Dermis microvascular lymphatic vessel endothelial cell (primary cell): Measurements from ENCODE around the gene ELANE. TPM values are rescaled to one million over a fixed set of nuclear protein-coding genes. Genes with fewer than 3 reads are reported as not detected.
A peak's percentile ranks its signal among the peaks of the same experiment; 100 is the strongest.
"Not testable (repeated sequence)": the region's sequence is repeated elsewhere in the genome, so short reads cannot be mapped to it uniquely, and the experiment has no call there.

ENCODE experiments used
- DNase-seq, 2 donors: peaks; one replicate each; pipeline versions ENCODE4 v3.0.0 to v3.0.0-alpha.2; 2010; ENCODE audit warnings: low read depth in 2 of 2
- total RNA-seq: library from RNA; depleted of rRNA; stranded (reverse); fragments of >200 nt; gene quantifications from 2 replicates; pipeline ENCODE4 v1.2.1, GENCODE V29; 2014

Gene ELANE
- total RNA-seq, 1 donor from 2014 or later, result not detected

DNA sequence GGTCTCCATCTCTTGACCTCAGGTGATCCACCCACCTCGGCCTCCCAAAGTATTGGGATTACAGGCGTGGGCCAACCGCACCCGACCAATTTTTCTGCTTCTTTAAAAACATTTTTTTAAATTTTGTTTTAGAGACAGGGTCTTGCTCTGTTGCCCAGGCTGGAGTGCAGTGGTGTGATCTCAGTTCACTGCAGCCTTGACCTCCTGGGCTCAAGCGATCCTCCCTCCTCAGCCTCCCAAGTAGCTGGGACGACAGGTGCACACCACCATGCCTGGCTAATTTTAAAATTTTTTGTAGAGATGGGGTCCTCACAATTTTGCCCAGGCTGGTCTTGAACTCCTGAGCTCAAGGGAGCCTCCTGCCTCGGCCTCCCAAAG lies 9.3 kb upstream of the ELANE start:
- DNase-seq, result not testable (repeated sequence)

- no peak for DNase-seq
Measured at GRCh38 chr19:843180-843835, 8.8 kb upstream of the ELANE start.

- no peak for DNase-seq
Measured at GRCh38 chr19:843836-844545, 8.1 kb upstream of the ELANE start.

- no peak for DNase-seq
Measured at GRCh38 chr19:844546-844971, 7.5 kb upstream of the ELANE start.

GRCh38 chr19:845707-846521 lies 6.2 kb upstream of the ELANE start:
- DNase-seq, result no peak

GRCh38 chr19:848386-848921 lies 3.6 kb upstream of the ELANE start:
- DNase-seq, result no peak

DNA sequence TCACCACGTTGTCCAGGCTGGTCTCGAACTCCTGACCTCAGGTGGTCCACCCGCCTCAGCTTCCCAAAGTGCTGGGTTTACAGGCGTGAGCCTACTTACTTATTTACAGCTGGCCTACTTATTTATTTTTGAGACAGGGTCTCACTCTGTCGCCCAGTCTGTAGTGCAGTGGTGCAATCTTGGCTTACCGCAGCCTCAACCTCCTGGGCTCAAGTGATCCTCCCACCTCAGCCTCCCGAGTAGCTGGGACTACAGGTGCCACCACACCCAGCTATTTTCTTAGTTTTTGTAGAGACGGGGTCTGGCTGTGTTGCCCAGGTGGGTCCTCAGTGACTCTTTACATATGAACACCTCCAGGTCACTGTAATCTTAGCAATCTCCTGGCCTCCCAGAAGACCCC lies 2.9 kb upstream of the ELANE start:
- not testable (repeated sequence) for DNase-seq

DNA sequence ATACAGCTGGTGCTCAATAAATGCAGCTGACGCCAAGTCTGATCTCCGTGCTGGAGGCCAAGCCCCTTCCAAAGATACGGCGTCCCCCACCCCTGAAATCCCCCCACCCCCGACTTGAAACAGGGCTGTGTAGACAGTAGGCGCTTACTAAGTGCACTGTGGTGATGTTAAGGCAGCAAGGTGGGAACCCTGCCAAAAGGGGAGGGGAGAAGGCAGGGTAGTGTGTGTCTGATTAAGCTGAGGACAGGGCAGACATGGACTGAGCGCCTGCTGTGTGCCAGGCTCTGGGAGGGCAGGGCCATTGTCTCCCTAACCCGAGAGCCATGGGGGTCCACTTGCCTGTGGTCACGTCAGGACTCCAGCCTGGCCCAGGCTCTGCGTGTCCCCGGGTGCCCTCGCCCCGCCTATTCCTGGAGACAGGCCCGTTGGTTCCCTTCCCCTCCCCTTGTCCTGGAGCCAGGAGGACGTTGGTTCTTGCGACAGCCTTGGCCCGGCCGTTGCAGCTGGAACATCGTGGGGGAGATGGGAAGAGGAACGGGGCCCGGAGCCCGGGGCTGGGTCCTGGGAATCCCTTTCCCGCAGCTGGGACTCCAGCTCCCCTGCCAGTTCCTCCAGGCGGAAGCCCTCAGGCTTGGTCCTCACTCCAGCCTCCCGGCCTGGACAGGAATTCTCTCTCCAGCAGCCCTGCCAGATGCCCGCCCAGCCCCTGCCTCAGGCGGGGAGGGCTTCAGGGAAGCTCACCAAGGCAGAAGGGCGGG lies 1.7 kb upstream of the ELANE start:
- DNase-seq, result no peak

GRCh38 chr19:850979-851335 lies 1.1 kb upstream of the ELANE start:
- no peak for DNase-seq

DNA sequence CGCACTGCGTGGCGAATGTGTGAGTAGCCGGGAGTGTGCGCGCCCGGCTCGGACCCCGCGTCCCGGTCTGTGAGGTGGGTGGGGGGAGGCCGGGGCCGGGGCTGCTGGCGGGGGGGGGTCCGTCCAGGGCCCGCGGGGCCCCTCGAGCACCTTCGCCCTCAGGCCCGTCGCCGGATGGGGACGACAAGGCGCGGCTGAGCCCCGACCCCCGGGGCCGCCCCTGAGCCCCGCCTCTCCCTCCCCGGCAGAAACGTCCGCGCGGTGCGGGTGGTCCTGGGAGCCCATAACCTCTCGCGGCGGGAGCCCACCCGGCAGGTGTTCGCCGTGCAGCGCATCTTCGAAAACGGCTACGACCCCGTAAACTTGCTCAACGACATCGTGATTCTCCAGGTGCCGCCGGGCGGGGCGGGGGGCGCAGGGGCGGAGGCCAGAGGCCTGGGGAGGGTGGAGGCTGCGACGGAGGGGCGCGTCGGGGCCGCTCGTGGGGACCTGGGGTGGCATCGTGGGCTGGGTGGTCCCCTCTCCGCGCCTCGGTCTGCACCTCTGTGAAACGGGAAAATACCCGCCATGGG lies 997 bp downstream of the ELANE start:
- DNase-seq, result no peak

DNA sequence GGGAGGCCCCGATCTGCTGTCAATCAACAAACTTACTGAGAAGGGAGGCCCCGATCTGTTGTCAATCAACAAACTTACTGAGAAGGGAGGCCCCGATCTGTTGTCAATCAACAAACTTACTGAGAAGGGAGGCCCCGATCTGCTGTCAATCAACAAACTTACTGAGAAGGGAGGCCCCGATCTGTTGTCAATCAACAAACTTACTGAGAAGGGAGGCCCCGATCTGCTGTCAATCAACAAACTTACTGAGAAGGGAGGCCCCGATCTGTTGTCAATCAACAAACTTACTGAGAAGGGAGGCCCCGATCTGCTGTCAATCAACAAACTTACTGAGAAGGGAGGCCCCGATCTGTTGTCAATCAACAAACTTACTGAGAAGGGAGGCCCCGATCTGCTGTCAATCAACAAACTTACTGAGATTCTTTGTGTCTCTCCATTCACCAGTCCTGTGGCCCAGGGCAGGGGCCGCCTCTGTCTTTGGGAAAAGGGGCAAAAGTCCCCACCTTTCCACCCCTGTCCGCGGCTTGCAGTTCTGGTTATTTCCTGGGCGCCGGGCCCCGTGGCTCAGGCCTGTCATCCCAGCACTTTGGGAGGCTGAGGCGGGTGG lies 1.6 kb downstream of the ELANE start:
- not testable (repeated sequence) for DNase-seq

- DNase-seq, result no peak
Measured at GRCh38 chr19:854549-854948, 2.4 kb downstream of the ELANE start.

- DNase-seq, result no peak
Measured at GRCh38 chr19:855142-855541, 3.0 kb downstream of the ELANE start.

DNA sequence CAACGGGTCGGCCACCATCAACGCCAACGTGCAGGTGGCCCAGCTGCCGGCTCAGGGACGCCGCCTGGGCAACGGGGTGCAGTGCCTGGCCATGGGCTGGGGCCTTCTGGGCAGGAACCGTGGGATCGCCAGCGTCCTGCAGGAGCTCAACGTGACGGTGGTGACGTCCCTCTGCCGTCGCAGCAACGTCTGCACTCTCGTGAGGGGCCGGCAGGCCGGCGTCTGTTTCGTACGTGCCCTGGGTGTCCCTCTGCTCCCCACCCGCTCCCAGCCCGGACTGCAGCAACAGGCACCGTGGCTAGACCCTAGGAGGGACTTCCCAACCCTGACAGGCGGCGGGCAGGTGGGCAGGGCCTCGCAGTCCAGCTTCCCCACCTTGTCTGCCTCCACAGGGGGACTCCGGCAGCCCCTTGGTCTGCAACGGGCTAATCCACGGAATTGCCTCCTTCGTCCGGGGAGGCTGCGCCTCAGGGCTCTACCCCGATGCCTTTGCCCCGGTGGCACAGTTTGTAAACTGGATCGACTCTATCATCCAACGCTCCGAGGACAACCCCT lies 3.5 kb downstream of the ELANE start:
- DNase-seq, result no peak

DNA sequence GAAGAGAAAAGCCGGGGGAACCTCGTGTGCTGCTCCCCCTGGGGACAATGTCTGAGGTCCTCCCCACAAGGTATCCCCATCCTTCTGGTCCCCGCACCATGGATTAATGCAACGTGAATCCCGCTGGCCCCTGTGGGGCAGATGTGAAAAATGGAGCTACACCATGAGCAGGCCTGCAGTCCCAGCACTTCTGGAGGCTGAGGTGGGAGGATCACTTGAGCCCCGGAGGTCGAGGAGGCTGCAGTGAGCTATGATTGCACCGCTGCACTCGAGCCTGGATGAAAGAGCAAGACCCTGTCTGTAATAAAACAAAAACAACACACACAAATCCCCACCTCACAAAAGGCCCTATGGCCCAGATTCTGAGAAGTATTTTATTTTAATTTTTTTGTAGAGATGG lies 6.2 kb downstream of the ELANE start:
- no peak for DNase-seq

GRCh38 chr19:858868-859843 lies 7.1 kb downstream of the ELANE start, which contains the start of gene CFD:
Gene CFD, plus strand, starts transcription at chr19:859664. Its CDS starts 26 bp downstream, at chr19:859690.
- DNase-seq, result no peak

DNA sequence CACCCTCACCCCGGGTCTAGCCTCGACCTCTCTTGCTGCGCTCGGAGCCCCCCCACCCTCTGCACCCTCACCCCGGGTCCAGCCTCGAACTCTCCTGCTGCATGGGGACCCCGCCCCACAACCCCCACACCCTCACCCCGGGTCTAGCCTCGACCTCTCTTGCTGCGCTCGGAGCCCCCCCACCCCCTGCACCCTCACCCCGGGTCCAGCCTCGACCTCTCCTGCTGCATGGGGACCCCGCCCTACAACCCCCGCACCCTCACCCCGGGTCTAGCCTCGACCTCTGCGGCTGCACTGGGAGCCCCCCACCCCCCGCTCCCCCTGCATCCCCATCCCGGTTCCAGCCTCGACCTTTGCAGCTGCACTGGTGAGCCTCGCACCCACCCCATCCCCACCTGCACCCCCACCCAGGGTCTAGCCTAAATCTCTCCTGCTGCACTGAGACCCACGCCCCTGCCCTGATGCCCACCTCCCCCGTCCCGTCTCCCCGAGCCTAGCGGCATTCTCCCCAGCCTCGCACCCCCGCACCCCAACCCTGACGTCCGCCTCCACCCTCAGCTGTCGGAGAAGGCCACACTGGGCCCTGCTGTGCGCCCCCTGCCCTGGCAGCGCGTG lies 9.1 kb downstream of the ELANE start:
- no peak for DNase-seq

DNA sequence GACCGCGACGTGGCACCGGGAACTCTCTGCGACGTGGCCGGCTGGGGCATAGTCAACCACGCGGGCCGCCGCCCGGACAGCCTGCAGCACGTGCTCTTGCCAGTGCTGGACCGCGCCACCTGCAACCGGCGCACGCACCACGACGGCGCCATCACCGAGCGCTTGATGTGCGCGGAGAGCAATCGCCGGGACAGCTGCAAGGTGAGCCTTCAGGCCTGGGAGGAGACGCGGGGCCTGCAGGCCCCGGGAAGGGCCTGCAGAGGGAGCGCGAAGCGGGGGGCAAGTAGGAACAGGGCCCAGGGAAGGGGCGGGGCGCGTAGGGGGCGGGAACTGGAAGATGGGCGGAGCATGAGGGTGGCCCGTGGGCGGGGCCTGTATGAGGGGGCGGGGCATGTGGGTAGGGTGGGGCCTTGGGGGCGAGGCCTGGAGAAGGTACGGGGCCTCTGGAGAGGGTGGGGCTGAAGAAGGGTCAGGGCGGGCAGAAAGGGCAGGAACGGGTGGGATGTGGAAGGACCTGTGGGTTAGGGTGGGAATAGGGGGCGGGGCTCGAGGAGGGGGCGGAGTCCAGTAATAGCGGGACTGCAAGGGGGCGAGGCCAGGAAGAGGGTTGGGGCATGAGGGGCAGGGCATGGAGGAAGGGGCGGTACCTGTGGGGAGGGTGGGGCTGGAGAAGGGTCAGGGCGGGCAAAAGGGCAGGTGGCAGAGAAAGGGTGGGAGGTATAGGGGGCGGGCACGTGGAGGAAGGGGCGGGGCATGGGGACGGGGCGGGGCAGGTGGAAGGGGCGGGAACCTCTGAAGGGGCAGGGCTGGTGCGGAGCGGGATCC lies 9.9 kb downstream of the ELANE start:
- DNase-seq, result peak in 1 of 2 donors; percentile 37
